Colonic mucosa (tissue), 4 donors: ENCODE measurements around the gene SFXN1. TPM values are rescaled to one million over a fixed set of nuclear protein-coding genes. Genes with fewer than 3 reads are reported as not detected.

ENCODE experiments used
- DNase-seq: peaks from one replicate; pipeline ENCODE4 v3.0.0-alpha.2; 2020
- H3K27ac ChIP-seq: fragments of 200-600 bp; one replicate; pipeline ENCODE4 v1.8.0; 2021
- H3K27me3 ChIP-seq: fragments of 200-600 bp; one replicate; pipeline ENCODE4 v1.8.0; 2021
- H3K36me3 ChIP-seq: fragments of 200-600 bp; one replicate; pipeline ENCODE4 v1.8.0; 2021
- H3K4me1 ChIP-seq: fragments of 200-600 bp; one replicate; pipeline ENCODE4 v1.8.0; 2021; ENCODE audit warnings: mild to moderate bottlenecking
- H3K4me3 ChIP-seq: fragments of 200-600 bp; one replicate; pipeline ENCODE4 v1.8.0; 2021
- H3K9ac ChIP-seq, 2 donors: one replicate each; pipeline ENCODE4 v1.7.0; 2013; ENCODE audit warnings: control low read depth in 2 of 2, low read depth in 2 of 2, low read length in 2 of 2
- H3K9me3 ChIP-seq: fragments of 200-600 bp; one replicate; pipeline ENCODE4 v1.8.0; 2021
- CTCF ChIP-seq: fragments of 200-600 bp; IDR thresholded peaks from one replicate; pipeline ENCODE4 v1.8.0; 2022; ENCODE audit warnings: antibody characterized with exemption, mild to moderate bottlenecking
- intact Hi-C: fragments of 100-400 bp; cut with DNase I; formaldehyde crosslinking; loops from one replicate; pipeline ENCODE4 v1.14.1; 2022
- total RNA-seq, 2 donors: library from RNA; stranded (reverse); fragmentation: NEBNext Ultra II Directional in 1 of 2; extraction: Animal tissue kit (Norgen Biotek cat#: 25700) in 1 of 2; gene quantifications; one replicate each; pipeline ENCODE4 v1.2.1, GENCODE V29; 2021
- donor health status: healthy.
- donor health status: DM: no; HTN: no; CAD: no.
- donor health status: DM: no; HTN: no; CAD: no.

Gene SFXN1
- total RNA-seq, 2 donors from 2014 or later: 71.9 to 95.7 TPM

DNA sequence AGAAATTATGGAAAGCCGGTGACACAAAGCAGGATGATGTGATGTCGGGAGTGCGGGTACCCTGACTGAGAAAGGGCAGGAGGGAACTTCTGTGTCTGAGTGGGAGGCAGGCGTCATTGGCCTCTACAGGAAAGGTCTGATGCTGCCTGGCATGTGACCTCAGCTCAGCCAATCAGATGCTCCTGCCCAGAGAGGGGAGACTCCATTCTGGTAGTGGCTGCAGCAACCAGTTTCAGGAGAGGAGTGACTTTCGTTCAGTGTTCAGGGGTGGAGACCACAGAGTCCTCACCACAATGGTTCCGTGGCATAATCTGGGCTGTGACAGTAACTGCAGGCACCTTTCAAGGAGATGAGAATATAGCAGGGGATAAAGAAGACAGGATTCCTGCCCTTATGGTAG is 6.7 kb upstream of the SFXN1 start:
- no peak overlapping the region for H3K4me3 ChIP-seq
- no peak overlapping the region for H3K9ac ChIP-seq
- no peaks in the 10 kb centered on the region for H3K9me3 ChIP-seq
- no peaks in the 10 kb centered on the region for H3K4me1 ChIP-seq
- H3K27ac ChIP-seq: no peak overlapping the region
- intact Hi-C loops: no loop called here
- TF ChIP-seq CTCF: no peak
- H3K27me3 ChIP-seq: no peaks in the 10 kb centered on the region
- DNase-seq: no peak
- H3K36me3 ChIP-seq: no peaks in the 10 kb centered on the region

- no peak for DNase-seq
- intact Hi-C loops: no loop called here
- H3K9me3 ChIP-seq: no peaks in the 10 kb centered on the region
- no peak overlapping the region for H3K4me3 ChIP-seq
- H3K36me3 ChIP-seq: no peaks in the 10 kb centered on the region
- no peaks in the 10 kb centered on the region for H3K27me3 ChIP-seq
- TF ChIP-seq CTCF: no peak
- H3K9ac ChIP-seq: no peak overlapping the region
- H3K27ac ChIP-seq: no peak overlapping the region
- H3K4me1 ChIP-seq: no peaks in the 10 kb centered on the region
Observed at GRCh38 chr5:175472378-175472777, 6.0 kb upstream of the SFXN1 start.

DNA sequence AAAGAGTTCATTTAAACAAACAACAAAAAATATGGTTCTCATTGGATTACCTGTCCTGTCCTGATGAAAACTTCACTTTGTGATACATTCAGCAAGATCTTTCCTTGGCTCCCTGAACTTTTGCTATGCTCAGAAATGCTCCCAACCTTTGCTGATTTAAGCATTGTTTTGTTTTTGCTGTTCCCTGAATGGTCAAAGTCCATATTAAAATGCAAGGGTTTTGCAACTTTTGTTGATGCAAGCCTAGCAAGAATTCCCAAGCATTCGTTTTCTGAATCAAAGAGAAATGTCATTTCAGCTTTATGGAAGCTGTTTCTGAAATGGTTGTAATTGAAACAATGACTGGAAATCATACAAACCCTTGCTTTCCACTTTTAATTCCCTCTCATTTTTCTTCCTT is 3.1 kb upstream of the SFXN1 start:
- H3K4me3 ChIP-seq: no peak overlapping the region
- H3K4me1 ChIP-seq: no peaks in the 10 kb centered on the region
- no peak for TF ChIP-seq CTCF
- H3K27ac ChIP-seq: no peak overlapping the region
- H3K36me3 ChIP-seq: no peaks in the 10 kb centered on the region
- intact Hi-C loops: no loop called here
- DNase-seq: no peak
- H3K9me3 ChIP-seq: no peaks in the 10 kb centered on the region
- no peak overlapping the region for H3K9ac ChIP-seq
- no peaks in the 10 kb centered on the region for H3K27me3 ChIP-seq

DNA sequence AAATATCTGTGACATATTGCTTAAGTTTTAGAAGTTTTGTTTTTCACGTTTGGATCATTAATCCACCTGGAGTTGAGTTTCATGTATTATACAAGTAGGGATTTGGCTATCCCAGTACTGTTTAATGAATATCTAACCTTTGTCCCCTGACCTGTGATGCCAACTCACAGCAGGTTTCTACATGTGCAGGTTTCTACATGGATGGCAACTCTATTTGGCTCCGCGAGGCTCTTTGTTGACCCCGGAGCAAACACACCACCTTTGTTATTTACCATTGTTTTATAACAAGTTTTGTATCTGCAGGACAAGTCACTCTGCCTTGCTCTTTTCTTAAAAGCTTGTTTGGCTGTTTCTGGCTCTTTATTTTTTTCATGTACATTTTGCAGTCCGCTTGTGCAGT is 920 bp upstream of the SFXN1 start:
- intact Hi-C loops: no loop called here
- Histone ChIP-seq H3K9ac (no peak overlapping the region), H3K27ac (no peak overlapping the region)

GRCh38 chr5:175478008-175478383 is 364 bp upstream of the SFXN1 start:
- Histone ChIP-seq H3K9ac (peak overlapping the region; percentile 42 to 84), H3K27me3 (no peaks in the 10 kb centered on the region), H3K36me3 (no peaks in the 10 kb centered on the region), H3K9me3 (no peaks in the 10 kb centered on the region), H3K4me1 (no peaks in the 10 kb centered on the region), H3K4me3 (peak overlapping the region; percentile 72), H3K27ac (peak overlapping the region; percentile 68)
- no peak for DNase-seq
- intact Hi-C loops: no loop called here
- no peak for TF ChIP-seq CTCF

More for the DNA sequence above, 920 bp upstream of the SFXN1 start:
- no peaks in the 10 kb centered on the region for H3K4me1 ChIP-seq
- no peak for TF ChIP-seq CTCF
- H3K36me3 ChIP-seq: no peaks in the 10 kb centered on the region
- H3K27me3 ChIP-seq: no peaks in the 10 kb centered on the region
- H3K4me3 ChIP-seq: no peak overlapping the region
- H3K9me3 ChIP-seq: no peaks in the 10 kb centered on the region
- DNase-seq: no peak
